SIG-M5 treated with dmso at 0.1 percent for 504 hours (cell line): Measurements from ENCODE around the gene CHMP2A.

ENCODE experiments used
- DNase-seq: peaks from one replicate; lab custom pipeline; 2025; ENCODE audit not compliant: unreplicated experiment; lab: John Stamatoyannopoulos, UW

The CHMP2A gene

GRCh38 chr19:58556622-58557220, 1.8 kb upstream of the CHMP2A start:
- DNase-seq: no peak

- no peak for DNase-seq
Measured at GRCh38 chr19:58555920-58556621, 1.2 kb upstream of the CHMP2A start.

- no peak for DNase-seq
Measured at GRCh38 chr19:58555369-58555885, 522 bp upstream of the CHMP2A start.

GRCh38 chr19:58553799-58554493, 959 bp downstream of the CHMP2A start:
- DNase-seq: no peak

GRCh38 chr19:58552655-58553054, 2.2 kb downstream of the CHMP2A start:
- no peak for DNase-seq

GRCh38 chr19:58551577-58552471, 3.1 kb downstream of the CHMP2A start:
- DNase-seq: no peak

GRCh38 chr19:58551123-58551497, 3.8 kb downstream of the CHMP2A start:
- DNase-seq: no peak

- no peak for DNase-seq
Measured at GRCh38 chr19:58550362-58551122, 4.4 kb downstream of the CHMP2A start.

- no peak for DNase-seq
Measured at GRCh38 chr19:58549664-58550361, 5.1 kb downstream of the CHMP2A start.

- no peak for DNase-seq
Measured at GRCh38 chr19:58548859-58549663, 5.8 kb downstream of the CHMP2A start.

- no peak for DNase-seq
Measured at GRCh38 chr19:58547323-58548312, 7.3 kb downstream of the CHMP2A start.

GRCh38 chr19:58546019-58546530, 8.8 kb downstream of the CHMP2A start:
- DNase-seq: no peak

- no peak for DNase-seq
Measured at GRCh38 chr19:58545286-58546018, 9.5 kb downstream of the CHMP2A start.

- DNase-seq: no peak
Measured at GRCh38 chr19:58544591-58545285, 10.2 kb downstream of the CHMP2A start.

GRCh38 chr19:58543826-58544590, 10.9 kb downstream of the CHMP2A start, which contains the start of gene TRIM28:
Gene TRIM28 (plus strand): TSS chr19:58544064. CDS start chr19:58544758, 694 bp downstream.
- DNase-seq: no peak
